VCaP (cell line): Measurements from ENCODE around the gene FHOD3.
A peak's percentile ranks its signal among the peaks of the same experiment; 100 is the strongest.
"Not testable (repeated sequence)": the region's sequence is repeated elsewhere in the genome, so short reads cannot be mapped to it uniquely, and the experiment has no call there.

Source experiments
- H3K27ac ChIP-seq: fragments of 450-650 bp; 2 replicates; pipeline ENCODE4 v1.5.1; 2017
- TF ChIP-seq, protein P1 (sequence below): fragments of 450-650 bp; conservative IDR thresholded peaks from 2 replicates; pipeline ENCODE4 v1.5.1; 2017; ENCODE audit warnings: mild to moderate bottlenecking, moderate library complexity

FHOD3 gene

DNA sequence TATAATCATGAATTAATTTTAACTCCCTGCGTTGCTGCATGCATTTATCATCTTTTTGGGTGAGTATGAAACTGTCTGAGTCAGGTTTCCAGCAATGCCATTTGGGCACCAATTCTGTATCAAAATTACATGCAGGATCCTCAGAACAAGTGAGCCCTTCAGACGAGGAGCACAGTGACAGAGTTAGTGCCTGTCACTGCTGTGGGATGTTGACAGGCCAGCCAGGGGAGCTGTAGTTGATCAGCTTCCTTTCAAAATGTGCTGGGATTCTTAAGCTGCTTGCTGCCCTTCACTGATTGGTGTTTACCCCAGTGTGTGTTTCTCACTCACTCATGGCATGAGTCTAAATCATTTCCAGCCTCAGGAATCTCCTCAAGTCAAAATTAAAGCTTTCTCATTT is 422.1 kb downstream of the FHOD3 start:
- TF ChIP-seq, protein P1, sequence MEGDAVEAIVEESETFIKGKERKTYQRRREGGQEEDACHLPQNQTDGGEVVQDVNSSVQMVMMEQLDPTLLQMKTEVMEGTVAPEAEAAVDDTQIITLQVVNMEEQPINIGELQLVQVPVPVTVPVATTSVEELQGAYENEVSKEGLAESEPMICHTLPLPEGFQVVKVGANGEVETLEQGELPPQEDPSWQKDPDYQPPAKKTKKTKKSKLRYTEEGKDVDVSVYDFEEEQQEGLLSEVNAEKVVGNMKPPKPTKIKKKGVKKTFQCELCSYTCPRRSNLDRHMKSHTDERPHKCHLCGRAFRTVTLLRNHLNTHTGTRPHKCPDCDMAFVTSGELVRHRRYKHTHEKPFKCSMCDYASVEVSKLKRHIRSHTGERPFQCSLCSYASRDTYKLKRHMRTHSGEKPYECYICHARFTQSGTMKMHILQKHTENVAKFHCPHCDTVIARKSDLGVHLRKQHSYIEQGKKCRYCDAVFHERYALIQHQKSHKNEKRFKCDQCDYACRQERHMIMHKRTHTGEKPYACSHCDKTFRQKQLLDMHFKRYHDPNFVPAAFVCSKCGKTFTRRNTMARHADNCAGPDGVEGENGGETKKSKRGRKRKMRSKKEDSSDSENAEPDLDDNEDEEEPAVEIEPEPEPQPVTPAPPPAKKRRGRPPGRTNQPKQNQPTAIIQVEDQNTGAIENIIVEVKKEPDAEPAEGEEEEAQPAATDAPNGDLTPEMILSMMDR, result no peak
- no peak overlapping the region for H3K27ac ChIP-seq

DNA sequence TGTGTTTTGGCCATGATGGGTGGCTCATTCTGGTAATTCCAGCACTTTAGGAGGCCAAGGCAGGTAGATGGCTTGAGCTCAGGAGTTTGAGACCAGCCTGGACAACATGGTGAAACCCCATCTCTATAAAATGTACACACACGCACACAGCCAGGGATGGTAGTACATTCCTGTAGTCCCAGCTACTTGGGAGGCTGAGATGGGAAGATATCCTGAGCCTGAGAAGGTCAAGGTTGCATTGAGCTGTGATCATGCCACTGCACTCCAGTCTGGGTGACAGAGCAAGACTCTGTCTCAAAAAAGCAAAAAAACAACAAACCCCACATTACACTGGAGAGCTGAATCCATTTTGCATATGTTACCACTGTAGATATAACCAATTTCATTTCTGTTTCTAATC is 423.8 kb downstream of the FHOD3 start:
- H3K27ac ChIP-seq, result not testable (repeated sequence)

GRCh38 chr18:36724169-36724568 is 426.7 kb downstream of the FHOD3 start:
- no peak overlapping the region for H3K27ac ChIP-seq
- TF ChIP-seq, protein P1, result no peak

- TF ChIP-seq, protein P1, result no peak
- H3K27ac ChIP-seq, result no peak overlapping the region
These were observed 427.1 kb downstream of the FHOD3 start for GRCh38 chr18:36724591-36725001.

- TF ChIP-seq, protein P1, result no peak
- no peak overlapping the region for H3K27ac ChIP-seq
These were observed 430.8 kb downstream of the FHOD3 start for GRCh38 chr18:36728345-36728744.

GRCh38 chr18:36729197-36729596 is 431.7 kb downstream of the FHOD3 start:
- no peak overlapping the region for H3K27ac ChIP-seq
- TF ChIP-seq, protein P1, result no peak

DNA sequence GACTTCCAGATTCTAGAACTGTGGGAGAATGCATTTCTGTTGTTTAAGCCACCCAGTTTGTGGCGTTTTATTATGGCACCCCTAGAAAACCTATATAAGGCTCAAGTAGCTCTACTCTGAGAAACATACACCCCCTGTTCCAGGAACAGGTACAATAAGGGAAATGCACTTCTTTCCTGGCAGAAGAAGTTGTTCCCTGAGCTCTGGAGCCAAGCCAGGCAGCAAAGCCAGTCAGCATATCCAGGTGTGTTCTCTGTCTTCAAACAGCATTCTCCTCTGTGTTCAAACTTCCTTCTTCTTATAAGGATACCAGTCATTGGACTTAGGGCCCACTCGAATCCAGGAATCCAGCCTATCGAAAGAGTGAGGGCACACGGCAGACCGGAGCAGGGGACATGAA is 434.8 kb downstream of the FHOD3 start:
- TF ChIP-seq, protein P1, result no peak
- H3K27ac ChIP-seq, result no peak overlapping the region

DNA sequence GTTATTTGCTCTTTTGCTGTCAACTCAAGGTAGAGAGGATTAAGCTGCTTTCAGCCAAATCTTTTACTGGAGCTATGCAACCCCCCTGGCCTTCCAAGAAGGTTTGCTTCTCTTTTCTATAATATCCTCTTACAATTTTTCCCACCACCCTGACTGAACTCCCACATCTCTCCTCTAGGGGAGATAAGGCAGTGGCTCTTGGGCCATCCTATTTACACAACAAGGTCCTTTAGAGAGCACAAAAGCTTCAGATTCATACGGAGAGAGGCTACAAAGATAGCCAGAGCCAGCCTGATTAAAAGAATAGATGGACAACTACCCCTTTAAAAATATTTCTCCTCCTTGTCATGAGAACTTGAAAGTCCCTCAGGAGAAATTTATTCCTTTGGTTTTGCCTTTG is 435.6 kb downstream of the FHOD3 start:
- TF ChIP-seq, protein P1, result no peak
- H3K27ac ChIP-seq, result peak overlapping the region; percentile 43; the same call in 1 of the 2 replicates
